HL-60 (cell line): ENCODE data around the gene RERE.

ENCODE experiments used
- DNase-seq, 2 experiments: peaks; one replicate each; pipeline ENCODE4 v3.0.0-alpha.2; 2010 to 2020; ENCODE audit warnings: low read depth in 1 of 2, low spot score in 1 of 2
- H3K27ac ChIP-seq: fragments of 250-450 bp; sonication (Bioruptor Pico); replicated peaks from 2 replicates; pipeline ENCODE4 v1.5.1; 2020; ENCODE audit warnings: mild to moderate bottlenecking, moderate library complexity
- H3K27me3 ChIP-seq: fragments of 250-450 bp; sonication (Bioruptor Pico); 2 replicates; pipeline ENCODE4 v1.5.1; 2021; ENCODE audit warnings: mild to moderate bottlenecking, moderate library complexity; ENCODE audit not compliant: insufficient read depth, poor library complexity, severe bottlenecking
- H3K4me3 ChIP-seq: replicated peaks from 2 replicates; pipeline ENCODE4 v1.5.1; 2011; ENCODE audit warnings: mild to moderate bottlenecking, control low read depth, low read length; ENCODE audit not compliant: insufficient read depth
- GABPA ChIP-seq: IDR thresholded peaks from 2 replicates; pipeline ENCODE4 v1.6.1; 2012; ENCODE audit warnings: low read depth
- POLR2AphosphoS5 ChIP-seq: IDR thresholded peaks from 2 replicates; pipeline ENCODE4 v1.6.1; 2012; ENCODE audit warnings: low read depth
- SPI1 ChIP-seq: IDR thresholded peaks from 2 replicates; pipeline ENCODE4 v1.6.1; 2012; ENCODE audit warnings: low read depth, mild to moderate bottlenecking, borderline replicate concordance
- TF ChIP-seq, protein P1 (sequence below): IDR thresholded peaks from 2 replicates; pipeline ENCODE4 v1.6.1; 2012; ENCODE audit warnings: low read depth; ENCODE audit not compliant: insufficient replicate concordance
- TF ChIP-seq, protein P2 (sequence below): IDR thresholded peaks from one replicate; pipeline ENCODE4 v1.5.1; 2011; ENCODE audit warnings: low read length, control low read depth, inconsistent platforms; ENCODE audit not compliant: insufficient read depth

Gene RERE

DNA sequence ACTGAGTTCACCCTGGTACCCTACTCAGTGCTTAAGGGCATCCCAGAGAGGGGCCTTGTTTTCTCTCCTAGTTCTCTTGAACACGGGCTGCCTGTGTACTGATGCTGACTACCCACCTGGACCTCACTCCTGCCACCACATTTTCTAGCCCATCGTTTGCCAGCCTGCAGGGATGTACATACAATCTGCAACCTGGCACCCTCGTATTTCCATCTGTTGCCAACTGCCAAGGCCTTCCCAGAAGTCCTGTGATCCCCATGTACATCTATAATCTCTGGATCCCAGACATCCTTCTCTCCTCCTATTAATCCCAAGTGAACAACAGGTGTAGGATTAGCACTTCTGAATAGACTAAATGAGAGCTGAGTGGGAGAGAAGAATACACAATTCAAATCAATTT lies 287.5 kb downstream of the RERE start:
- TF ChIP-seq POLR2AphosphoS5 (no peak), SPI1 (no peak), GABPA (no peak)
- TF ChIP-seq, protein P1, sequence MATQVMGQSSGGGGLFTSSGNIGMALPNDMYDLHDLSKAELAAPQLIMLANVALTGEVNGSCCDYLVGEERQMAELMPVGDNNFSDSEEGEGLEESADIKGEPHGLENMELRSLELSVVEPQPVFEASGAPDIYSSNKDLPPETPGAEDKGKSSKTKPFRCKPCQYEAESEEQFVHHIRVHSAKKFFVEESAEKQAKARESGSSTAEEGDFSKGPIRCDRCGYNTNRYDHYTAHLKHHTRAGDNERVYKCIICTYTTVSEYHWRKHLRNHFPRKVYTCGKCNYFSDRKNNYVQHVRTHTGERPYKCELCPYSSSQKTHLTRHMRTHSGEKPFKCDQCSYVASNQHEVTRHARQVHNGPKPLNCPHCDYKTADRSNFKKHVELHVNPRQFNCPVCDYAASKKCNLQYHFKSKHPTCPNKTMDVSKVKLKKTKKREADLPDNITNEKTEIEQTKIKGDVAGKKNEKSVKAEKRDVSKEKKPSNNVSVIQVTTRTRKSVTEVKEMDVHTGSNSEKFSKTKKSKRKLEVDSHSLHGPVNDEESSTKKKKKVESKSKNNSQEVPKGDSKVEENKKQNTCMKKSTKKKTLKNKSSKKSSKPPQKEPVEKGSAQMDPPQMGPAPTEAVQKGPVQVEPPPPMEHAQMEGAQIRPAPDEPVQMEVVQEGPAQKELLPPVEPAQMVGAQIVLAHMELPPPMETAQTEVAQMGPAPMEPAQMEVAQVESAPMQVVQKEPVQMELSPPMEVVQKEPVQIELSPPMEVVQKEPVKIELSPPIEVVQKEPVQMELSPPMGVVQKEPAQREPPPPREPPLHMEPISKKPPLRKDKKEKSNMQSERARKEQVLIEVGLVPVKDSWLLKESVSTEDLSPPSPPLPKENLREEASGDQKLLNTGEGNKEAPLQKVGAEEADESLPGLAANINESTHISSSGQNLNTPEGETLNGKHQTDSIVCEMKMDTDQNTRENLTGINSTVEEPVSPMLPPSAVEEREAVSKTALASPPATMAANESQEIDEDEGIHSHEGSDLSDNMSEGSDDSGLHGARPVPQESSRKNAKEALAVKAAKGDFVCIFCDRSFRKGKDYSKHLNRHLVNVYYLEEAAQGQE: no peak
- TF ChIP-seq, protein P2, sequence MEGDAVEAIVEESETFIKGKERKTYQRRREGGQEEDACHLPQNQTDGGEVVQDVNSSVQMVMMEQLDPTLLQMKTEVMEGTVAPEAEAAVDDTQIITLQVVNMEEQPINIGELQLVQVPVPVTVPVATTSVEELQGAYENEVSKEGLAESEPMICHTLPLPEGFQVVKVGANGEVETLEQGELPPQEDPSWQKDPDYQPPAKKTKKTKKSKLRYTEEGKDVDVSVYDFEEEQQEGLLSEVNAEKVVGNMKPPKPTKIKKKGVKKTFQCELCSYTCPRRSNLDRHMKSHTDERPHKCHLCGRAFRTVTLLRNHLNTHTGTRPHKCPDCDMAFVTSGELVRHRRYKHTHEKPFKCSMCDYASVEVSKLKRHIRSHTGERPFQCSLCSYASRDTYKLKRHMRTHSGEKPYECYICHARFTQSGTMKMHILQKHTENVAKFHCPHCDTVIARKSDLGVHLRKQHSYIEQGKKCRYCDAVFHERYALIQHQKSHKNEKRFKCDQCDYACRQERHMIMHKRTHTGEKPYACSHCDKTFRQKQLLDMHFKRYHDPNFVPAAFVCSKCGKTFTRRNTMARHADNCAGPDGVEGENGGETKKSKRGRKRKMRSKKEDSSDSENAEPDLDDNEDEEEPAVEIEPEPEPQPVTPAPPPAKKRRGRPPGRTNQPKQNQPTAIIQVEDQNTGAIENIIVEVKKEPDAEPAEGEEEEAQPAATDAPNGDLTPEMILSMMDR: no peak
- no peak overlapping the region for H3K4me3 ChIP-seq
- H3K27ac ChIP-seq: no peak overlapping the region
- H3K27me3 ChIP-seq: no peaks in the 10 kb centered on the region
- DNase-seq: no peak

DNA sequence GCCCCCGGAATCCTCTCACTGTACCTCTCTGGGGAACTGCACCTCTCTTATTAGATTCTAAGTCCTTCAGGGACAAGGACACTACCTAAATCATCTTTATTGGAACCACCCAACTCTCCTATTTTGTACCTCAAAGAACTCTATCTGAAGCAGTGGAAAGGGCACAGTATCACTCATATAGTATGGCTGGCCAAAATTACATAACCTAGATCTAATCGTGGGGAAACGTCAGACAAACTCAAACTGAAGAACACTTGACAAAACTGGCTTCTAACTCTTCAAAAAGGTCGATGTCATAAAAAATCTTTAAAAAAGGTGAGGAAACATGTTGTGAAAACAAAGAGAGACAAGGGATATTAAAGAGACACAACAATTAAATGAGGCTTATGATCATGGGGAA lies 289.5 kb downstream of the RERE start:
- H3K4me3 ChIP-seq: no peak overlapping the region
- H3K27me3 ChIP-seq: no peaks in the 10 kb centered on the region
- TF ChIP-seq, protein P2: no peak
- TF ChIP-seq POLR2AphosphoS5 (no peak), SPI1 (no peak), GABPA (no peak)
- TF ChIP-seq, protein P1: no peak
- peak overlapping the region; percentile 12; the same call in 1 of the 2 replicates for H3K27ac ChIP-seq
- DNase-seq: no peak

DNA sequence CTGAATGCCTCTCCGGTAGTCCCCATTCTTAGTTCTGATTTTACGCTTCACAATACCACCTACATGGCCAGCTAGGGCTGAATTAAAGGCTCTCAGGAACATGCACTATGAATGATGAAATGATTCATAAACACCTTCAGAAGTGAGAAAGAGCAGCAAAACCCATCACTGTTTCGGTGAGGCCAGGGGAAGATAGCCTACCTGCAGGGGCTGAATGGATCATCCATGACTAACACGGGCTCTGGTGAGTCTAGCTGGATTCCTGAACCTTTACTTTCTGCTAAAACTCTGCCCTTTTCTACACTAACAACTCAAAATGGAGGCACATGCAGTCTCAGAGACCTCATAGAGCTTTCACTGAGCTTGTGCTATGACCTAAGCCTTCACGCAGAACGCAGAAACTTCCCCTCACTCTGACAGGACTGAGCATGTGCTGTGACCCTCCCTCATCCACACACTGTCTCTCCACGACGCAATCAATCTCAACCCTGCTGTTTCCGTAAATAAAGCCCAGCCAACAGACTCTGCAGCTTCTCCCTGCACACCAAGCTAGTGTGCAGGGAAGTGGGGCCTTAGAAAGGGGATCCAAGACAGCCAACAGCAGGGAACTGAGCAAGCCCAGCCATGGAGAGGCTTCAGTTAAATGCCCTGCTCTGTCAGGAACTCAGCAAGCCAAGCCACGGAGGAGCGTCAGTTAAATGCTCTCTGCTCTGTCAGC lies 291.7 kb downstream of the RERE start:
- peak overlapping the region; percentile 38 for H3K4me3 ChIP-seq
- peak overlapping the region; percentile 68 for H3K27ac ChIP-seq
- TF ChIP-seq GABPA: no peak
- TF ChIP-seq, protein P2: no peak
- peak; percentile 88 for TF ChIP-seq SPI1
- peak; percentile 77 for TF ChIP-seq POLR2AphosphoS5
- TF ChIP-seq, protein P1: no peak

More for the DNA sequence above, 291.7 kb downstream of the RERE start:
- peak; percentile 86 to 98 for DNase-seq
- H3K27me3 ChIP-seq: no peaks in the 10 kb centered on the region
